HG03159 (cell line): ENCODE data around the gene PIP4K2A.
A peak's percentile ranks its signal among the peaks of the same experiment; 100 is the strongest.

Source experiments
- ATAC-seq: cut with Tn5 transposase; IDR thresholded peaks from one replicate; pipeline ENCODE4 v1.9.1; 2021; ENCODE audit warnings: mild to moderate bottlenecking, moderate library complexity; ENCODE audit not compliant: unreplicated experiment

PIP4K2A gene

DNA sequence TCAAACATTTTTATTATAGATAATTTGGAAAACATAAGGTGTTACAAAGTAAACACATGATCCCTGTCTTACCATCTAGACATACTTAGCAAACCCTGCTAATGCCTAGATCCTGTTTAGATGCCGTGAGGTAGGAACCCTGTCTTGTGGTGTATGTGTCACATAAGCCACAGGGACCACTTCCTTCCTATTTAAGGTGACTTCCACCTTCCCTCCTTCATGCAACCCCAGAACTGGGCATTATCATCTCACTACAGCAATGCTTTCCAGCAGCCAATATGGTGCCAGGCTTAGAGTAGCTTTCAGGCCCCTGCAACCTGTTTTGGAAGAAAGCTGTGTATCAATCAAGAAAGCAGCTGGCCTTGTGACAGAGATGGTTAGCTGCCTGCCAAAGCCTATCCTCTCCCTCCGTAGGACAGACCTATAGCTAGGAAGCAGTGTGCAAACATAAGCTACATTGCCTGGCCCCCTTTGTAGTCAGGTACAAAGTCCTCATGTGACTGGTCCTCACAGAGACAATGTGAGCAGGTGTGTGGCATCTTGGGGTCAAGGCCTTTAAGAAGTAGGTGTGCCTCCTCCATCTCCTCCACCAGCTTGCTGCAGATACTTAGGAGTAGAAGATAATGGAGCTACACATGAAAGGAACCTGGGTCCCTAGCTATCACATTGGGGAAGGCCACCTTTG is 222.3 kb downstream of the PIP4K2A start:
- ATAC-seq, result no peak

DNA sequence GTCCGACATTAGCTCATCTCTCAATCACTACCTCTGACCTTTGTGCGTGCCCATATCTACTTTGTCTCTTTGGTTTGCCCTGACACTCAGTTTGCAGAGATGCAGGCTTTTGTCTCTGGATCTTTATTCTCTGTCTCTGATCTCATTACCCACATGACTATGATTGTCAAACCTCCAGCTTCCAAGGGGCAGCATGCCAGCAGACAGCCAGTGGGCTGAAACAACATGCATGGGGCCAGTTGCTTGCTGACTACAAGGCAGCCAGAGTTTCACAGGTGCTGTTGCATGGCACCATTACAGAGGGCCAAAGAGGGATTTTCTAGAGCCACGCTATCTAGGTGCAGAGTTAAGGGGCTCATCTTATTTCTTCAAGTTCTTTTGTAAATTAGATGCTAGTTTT is 222.9 kb downstream of the PIP4K2A start:
- ATAC-seq, result no peak

DNA sequence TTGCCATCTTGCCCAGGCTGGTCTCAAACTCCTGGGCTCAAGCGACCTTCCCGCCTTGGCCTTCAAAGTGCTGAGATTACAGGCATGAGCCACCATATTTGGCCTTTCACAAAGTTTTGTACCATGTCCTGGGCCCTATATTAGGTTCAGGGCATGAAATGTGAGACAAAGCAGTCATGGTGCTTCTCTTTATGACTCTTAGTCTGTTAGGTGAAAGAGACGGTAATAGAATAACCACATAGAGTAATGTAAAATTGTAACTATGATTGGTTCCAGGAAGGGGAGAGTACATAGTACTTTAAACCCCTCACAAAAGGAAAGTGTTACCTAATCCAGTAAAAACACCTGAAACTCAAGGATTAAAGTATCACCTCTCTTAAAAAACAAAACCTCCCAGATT is 224.4 kb downstream of the PIP4K2A start:
- peak; percentile 52 for ATAC-seq

DNA sequence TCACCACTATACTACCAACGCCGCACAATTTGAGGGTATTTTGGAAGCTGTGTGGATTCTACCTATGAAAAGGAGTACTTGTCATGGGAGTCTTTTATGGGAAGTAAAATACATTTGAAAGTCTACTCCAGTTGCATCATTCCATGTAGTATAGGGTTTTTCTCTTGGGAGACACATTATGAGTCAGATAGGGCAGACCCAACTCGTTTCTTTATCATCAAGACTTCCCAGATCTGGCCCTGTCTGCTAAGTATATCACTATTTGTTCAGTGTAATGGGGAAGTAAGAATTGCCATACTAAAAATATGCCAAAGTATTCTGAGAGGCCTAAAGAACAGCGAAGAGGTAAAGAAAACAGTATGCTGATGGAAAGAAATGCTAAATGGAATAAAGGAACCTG is 224.9 kb downstream of the PIP4K2A start:
- peak; percentile 47 for ATAC-seq

DNA sequence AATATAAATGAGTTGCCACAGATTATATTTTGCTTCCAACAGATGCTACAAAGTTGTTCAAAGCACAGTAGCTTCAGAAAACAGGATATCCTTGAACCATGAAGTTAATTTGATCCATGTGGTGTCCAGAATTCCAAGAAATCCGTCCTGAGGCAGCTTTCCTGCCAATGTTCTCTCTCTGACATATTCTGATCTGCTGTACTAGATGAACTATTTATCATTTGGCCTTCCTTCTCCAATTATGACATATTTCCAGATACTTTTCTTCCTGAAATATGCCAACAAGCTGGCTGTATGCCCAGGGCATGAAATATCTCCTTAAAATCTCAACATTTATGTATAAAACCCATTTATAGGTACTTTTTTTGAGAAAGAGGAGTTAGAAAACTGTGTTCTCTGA is 227.9 kb downstream of the PIP4K2A start:
- no peak for ATAC-seq
